ENCODE data around the gene SLC4A4.

Gene SLC4A4

DNA sequence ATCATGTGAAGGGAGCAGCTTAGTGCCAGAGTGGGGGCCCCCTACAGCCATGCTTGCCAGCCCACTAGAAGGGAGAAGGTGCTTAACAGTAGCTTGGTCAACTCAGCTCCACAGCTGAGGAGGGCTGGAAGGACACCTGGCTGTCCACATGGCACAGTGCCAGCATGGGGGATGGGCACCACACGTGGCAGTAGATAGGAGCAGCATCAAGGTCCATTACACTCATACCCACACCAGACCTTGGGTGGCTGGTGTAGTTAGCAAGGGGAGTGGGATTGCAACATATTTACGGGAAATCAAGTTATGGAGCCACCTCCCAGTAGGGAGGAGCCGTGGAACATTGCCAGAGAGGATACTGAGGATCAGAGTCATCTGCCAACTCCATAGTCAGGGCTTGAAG, 37.9 kb upstream of the SLC4A4 start:
- Histone ChIP-seq H3K27ac (ENCODE audit: extremely low read depth, low read depth, low read length) (no peak overlapping the region), H3K4me1 (ENCODE audit: control insufficient read depth, insufficient read depth, low read length) (no peaks in the 10 kb centered on the region), H3K36me3 (ENCODE audit: control insufficient read depth in 2 of 2, insufficient read depth in 1 of 2, low read length in 2 of 2) (no peaks in the 10 kb centered on the region), H3K9me3 (ENCODE audit: control insufficient read depth, insufficient read depth, low read depth, low read length) (no peaks in the 10 kb centered on the region), H3K4me3 (ENCODE audit: low read depth, low read length) (no peak overlapping the region)
- ChIA-PET POLR2A (no interaction called here), CTCF (no interaction called here)
- TF ChIP-seq ZNF350 (tag by site-specific recombination; IDR thresholded peaks at IDR 0.05) (no peak), ZFP3 (tag by site-specific recombination; IDR thresholded peaks at IDR 0.05; ENCODE audit: low read depth) (no peak), IKZF3 (tag by site-specific recombination; IDR thresholded peaks at IDR 0.05) (no peak), ZNF274 (IDR thresholded peaks at IDR 0.05; ENCODE audit: low read length) (no peak), ZNF274 (tag by site-specific recombination; IDR thresholded peaks at IDR 0.05; ENCODE audit: borderline replicate concordance) (no peak), ZBTB8A (tag by site-specific recombination; IDR thresholded peaks at IDR 0.05) (no peak), ZNF324 (tag by site-specific recombination; IDR thresholded peaks at IDR 0.05) (no peak), ZNF155 (tag by site-specific recombination; IDR thresholded peaks at IDR 0.05) (no peak), GFI1B (tag by site-specific recombination; IDR thresholded peaks at IDR 0.05) (no peak)

DNA sequence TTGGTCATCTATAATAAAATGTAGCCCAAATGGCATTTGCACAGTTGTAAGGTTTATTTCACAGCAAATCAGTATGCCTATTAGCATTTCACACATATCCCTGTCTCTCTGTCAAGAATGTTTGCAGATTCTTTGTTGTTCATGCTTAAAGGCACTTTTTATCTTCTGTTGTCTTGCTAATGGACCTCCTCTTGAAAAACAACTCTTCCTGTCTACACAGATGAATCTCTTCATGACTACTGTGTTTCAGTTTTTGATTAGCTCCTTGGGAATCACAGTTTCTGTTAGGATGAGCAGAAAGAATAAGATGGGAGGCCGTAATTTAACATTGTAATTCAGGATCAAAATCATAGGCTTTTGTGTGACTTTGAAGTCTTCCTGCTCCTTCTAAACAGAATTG, 35.5 kb upstream of the SLC4A4 start:
- POLR2A ChIA-PET: no interaction called here
- no peaks in the 10 kb centered on the region for H3K4me1 ChIP-seq (ENCODE audit: control insufficient read depth, insufficient read depth, low read length)
- TF ChIP-seq, protein P1, sequence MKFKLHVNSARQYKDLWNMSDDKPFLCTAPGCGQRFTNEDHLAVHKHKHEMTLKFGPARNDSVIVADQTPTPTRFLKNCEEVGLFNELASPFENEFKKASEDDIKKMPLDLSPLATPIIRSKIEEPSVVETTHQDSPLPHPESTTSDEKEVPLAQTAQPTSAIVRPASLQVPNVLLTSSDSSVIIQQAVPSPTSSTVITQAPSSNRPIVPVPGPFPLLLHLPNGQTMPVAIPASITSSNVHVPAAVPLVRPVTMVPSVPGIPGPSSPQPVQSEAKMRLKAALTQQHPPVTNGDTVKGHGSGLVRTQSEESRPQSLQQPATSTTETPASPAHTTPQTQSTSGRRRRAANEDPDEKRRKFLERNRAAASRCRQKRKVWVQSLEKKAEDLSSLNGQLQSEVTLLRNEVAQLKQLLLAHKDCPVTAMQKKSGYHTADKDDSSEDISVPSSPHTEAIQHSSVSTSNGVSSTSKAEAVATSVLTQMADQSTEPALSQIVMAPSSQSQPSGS (tag by site-specific recombination; IDR thresholded peaks at IDR 0.05; ENCODE audit: low read depth): no peak
- TF ChIP-seq ZNF600 (tag by site-specific recombination; IDR thresholded peaks at IDR 0.05) (no peak), ZFP41 (tag by site-specific recombination; IDR thresholded peaks at IDR 0.05; ENCODE audit: borderline replicate concordance) (no peak), ZNF214 (tag by site-specific recombination; IDR thresholded peaks at IDR 0.05; ENCODE audit: borderline replicate concordance) (no peak), ZBTB21 (tag by site-specific recombination; IDR thresholded peaks at IDR 0.05) (no peak), ZNF48 (tag by site-specific recombination; IDR thresholded peaks at IDR 0.05) (no peak), ZNF16 (tag by site-specific recombination; IDR thresholded peaks at IDR 0.05; ENCODE audit: low read depth) (no peak), ZNF629 (tag by site-specific recombination; IDR thresholded peaks at IDR 0.05) (no peak)
- TF ChIP-seq, protein P2, sequence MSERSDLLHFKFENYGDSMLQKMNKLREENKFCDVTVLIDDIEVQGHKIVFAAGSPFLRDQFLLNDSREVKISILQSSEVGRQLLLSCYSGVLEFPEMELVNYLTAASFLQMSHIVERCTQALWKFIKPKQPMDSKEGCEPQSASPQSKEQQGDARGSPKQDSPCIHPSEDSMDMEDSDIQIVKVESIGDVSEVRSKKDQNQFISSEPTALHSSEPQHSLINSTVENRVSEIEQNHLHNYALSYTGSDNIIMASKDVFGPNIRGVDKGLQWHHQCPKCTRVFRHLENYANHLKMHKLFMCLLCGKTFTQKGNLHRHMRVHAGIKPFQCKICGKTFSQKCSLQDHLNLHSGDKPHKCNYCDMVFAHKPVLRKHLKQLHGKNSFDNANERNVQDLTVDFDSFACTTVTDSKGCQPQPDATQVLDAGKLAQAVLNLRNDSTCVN (tag by site-specific recombination; optimal IDR thresholded peaks at IDR 0.05): no peak
- TF ChIP-seq, protein P3, sequence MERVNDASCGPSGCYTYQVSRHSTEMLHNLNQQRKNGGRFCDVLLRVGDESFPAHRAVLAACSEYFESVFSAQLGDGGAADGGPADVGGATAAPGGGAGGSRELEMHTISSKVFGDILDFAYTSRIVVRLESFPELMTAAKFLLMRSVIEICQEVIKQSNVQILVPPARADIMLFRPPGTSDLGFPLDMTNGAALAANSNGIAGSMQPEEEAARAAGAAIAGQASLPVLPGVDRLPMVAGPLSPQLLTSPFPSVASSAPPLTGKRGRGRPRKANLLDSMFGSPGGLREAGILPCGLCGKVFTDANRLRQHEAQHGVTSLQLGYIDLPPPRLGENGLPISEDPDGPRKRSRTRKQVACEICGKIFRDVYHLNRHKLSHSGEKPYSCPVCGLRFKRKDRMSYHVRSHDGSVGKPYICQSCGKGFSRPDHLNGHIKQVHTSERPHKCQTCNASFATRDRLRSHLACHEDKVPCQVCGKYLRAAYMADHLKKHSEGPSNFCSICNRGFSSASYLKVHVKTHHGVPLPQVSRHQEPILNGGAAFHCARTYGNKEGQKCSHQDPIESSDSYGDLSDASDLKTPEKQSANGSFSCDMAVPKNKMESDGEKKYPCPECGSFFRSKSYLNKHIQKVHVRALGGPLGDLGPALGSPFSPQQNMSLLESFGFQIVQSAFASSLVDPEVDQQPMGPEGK (tag by site-specific recombination; IDR thresholded peaks at IDR 0.05): no peak
- TF ChIP-seq, protein P4, sequence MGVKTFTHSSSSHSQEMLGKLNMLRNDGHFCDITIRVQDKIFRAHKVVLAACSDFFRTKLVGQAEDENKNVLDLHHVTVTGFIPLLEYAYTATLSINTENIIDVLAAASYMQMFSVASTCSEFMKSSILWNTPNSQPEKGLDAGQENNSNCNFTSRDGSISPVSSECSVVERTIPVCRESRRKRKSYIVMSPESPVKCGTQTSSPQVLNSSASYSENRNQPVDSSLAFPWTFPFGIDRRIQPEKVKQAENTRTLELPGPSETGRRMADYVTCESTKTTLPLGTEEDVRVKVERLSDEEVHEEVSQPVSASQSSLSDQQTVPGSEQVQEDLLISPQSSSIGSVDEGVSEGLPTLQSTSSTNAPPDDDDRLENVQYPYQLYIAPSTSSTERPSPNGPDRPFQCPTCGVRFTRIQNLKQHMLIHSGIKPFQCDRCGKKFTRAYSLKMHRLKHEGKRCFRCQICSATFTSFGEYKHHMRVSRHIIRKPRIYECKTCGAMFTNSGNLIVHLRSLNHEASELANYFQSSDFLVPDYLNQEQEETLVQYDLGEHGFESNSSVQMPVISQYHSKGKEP (tag by site-specific recombination; IDR thresholded peaks at IDR 0.05): no peak

More for the DNA sequence above, 35.5 kb upstream of the SLC4A4 start:
- Histone ChIP-seq H3K9me3 (ENCODE audit: control insufficient read depth, insufficient read depth, low read depth, low read length) (no peaks in the 10 kb centered on the region), H3K36me3 (ENCODE audit: control insufficient read depth in 2 of 2, insufficient read depth in 1 of 2, low read length in 2 of 2) (no peaks in the 10 kb centered on the region), H3K27ac (ENCODE audit: extremely low read depth, low read depth, low read length) (no peak overlapping the region), H3K4me3 (ENCODE audit: low read depth, low read length) (no peak overlapping the region)
- CTCF ChIA-PET: no interaction called here

All from HEK293 (cell line).